HepG2 (cell line): ENCODE measurements around the gene CTDNEP1. TPM values are rescaled to one million over a fixed set of nuclear protein-coding genes. Genes with fewer than 3 reads are reported as not detected.

ENCODE experiments used
- ARNT2 ChIP-seq: sonication (generic); formaldehyde crosslinking; IDR thresholded peaks from 2 replicates; pipeline ENCODE4 v1.8.0; 2022; ENCODE audit warnings: mild to moderate bottlenecking, low read depth, missing genetic modification reagents, moderate library complexity
- GATA4 ChIP-seq: sonication (generic); IDR thresholded peaks from 2 replicates; pipeline ENCODE4 v1.6.1; 2016; ENCODE audit warnings: antibody characterized with exemption, low read depth, borderline replicate concordance
- IKZF4 ChIP-seq: sonication (generic); formaldehyde crosslinking; IDR thresholded peaks from 2 replicates; pipeline ENCODE4 v1.5.1; 2020; ENCODE audit warnings: borderline replicate concordance, mild to moderate bottlenecking, low read depth, missing genetic modification reagents; ENCODE audit errors: not compliant biosample characterization
- KDM5A ChIP-seq: fragments of 200-600 bp; sonication (generic); IDR thresholded peaks from 2 replicates; pipeline ENCODE4 v1.7.0; 2018; ENCODE audit warnings: antibody characterized with exemption, mild to moderate bottlenecking, low read length, borderline replicate concordance
- MTF1 ChIP-seq: sonication (generic); formaldehyde crosslinking; IDR thresholded peaks from 2 replicates; pipeline ENCODE4 v1.5.0; 2020; ENCODE audit warnings: missing genetic modification reagents
- NBN ChIP-seq: fragments of 450-650 bp; conservative IDR thresholded peaks from 2 replicates; pipeline ENCODE4 v1.6.1; 2017
- NCOA1 ChIP-seq: sonication (generic); formaldehyde crosslinking; IDR thresholded peaks from 2 replicates; pipeline ENCODE4 v1.9.0; 2021; ENCODE audit warnings: missing genetic modification reagents
- NFYC ChIP-seq: IDR thresholded peaks from 2 replicates; pipeline ENCODE4 v1.6.1; 2016; ENCODE audit warnings: missing genetic modification reagents, missing compliant biosample characterization
- POLR2G ChIP-seq: fragments of 200-400 bp; formaldehyde crosslinking; IDR thresholded peaks from 2 replicates; pipeline ENCODE4 v1.6.1; 2018; ENCODE audit warnings: mild to moderate bottlenecking, low read depth, low read length, moderate library complexity
- SMARCC2 ChIP-seq: fragments of 450-650 bp; IDR thresholded peaks from 2 replicates; pipeline ENCODE4 v1.6.1; 2017; ENCODE audit warnings: antibody characterized with exemption, mild to moderate bottlenecking
- SP4 ChIP-seq: sonication (generic); formaldehyde crosslinking; IDR thresholded peaks from 2 replicates; pipeline ENCODE4 v1.8.1; 2023; ENCODE audit warnings: mild to moderate bottlenecking, missing genetic modification reagents
- TRIM24 ChIP-seq: sonication (generic); formaldehyde crosslinking; IDR thresholded peaks from 2 replicates; pipeline ENCODE4 v1.8.0; 2022; ENCODE audit warnings: mild to moderate bottlenecking, missing genetic modification reagents
- U2AF2 ChIP-seq: fragments of 200-400 bp; formaldehyde crosslinking; IDR thresholded peaks from 2 replicates; pipeline ENCODE4 v1.6.1; 2017; ENCODE audit warnings: low read depth, mild to moderate bottlenecking, low read length
- YEATS4 ChIP-seq: sonication (generic); formaldehyde crosslinking; IDR thresholded peaks from 2 replicates; pipeline ENCODE4 v1.4.0; 2020; ENCODE audit warnings: missing genetic modification reagents, borderline replicate concordance
- ZBTB3 ChIP-seq: sonication (generic); formaldehyde crosslinking; IDR thresholded peaks from 2 replicates; pipeline ENCODE4 v1.4.0; 2020; ENCODE audit warnings: low read depth, mild to moderate bottlenecking, moderate library complexity, missing genetic modification reagents, borderline replicate concordance
- ZNF20 ChIP-seq: sonication (generic); formaldehyde crosslinking; IDR thresholded peaks from 2 replicates; pipeline ENCODE4 v1.4.0; 2020; ENCODE audit warnings: mild to moderate bottlenecking, moderate library complexity, missing genetic modification reagents
- ZNF264 ChIP-seq: sonication (generic); formaldehyde crosslinking; IDR thresholded peaks from 2 replicates; pipeline ENCODE4 v1.4.0; 2020; ENCODE audit warnings: missing genetic modification reagents
- ZNF335 ChIP-seq: sonication (generic); formaldehyde crosslinking; IDR thresholded peaks from 2 replicates; pipeline ENCODE4 v1.4.0; 2020; ENCODE audit warnings: missing genetic modification reagents
- ZNF496 ChIP-seq: sonication (generic); formaldehyde crosslinking; IDR thresholded peaks from 2 replicates; pipeline ENCODE4 v1.8.1; 2023; ENCODE audit warnings: mild to moderate bottlenecking, moderate library complexity, missing genetic modification reagents; ENCODE audit not compliant: insufficient replicate concordance
- ZNF556 ChIP-seq: sonication (generic); formaldehyde crosslinking; IDR thresholded peaks from 2 replicates; pipeline ENCODE4 v1.4.0; 2020; ENCODE audit warnings: mild to moderate bottlenecking, missing genetic modification reagents, borderline replicate concordance
- ZNF816 ChIP-seq: sonication (generic); formaldehyde crosslinking; IDR thresholded peaks from 2 replicates; pipeline ENCODE4 v1.8.0; 2022; ENCODE audit warnings: missing genetic modification reagents, mild to moderate bottlenecking, borderline replicate concordance
- polyA plus RNA-seq, 8 experiments: library from polyadenylated mRNA; depleted of rRNA in 3 of 8; stranded (reverse) in 7 of 8; unstranded in 1 of 8; fragments of >200 nt; fragmentation: Illumina TruSeq in 4 of 8; extraction: Trizol in 4 of 8; gene quantifications; 2 replicates each; pipeline versions ENCODE4 v1.2.1 to v1.2.3, GENCODE V29; 2011 to 2016; ENCODE audit warnings: low read depth in 4 of 8, missing spikeins in 1 of 8, mixed read lengths in 1 of 8; ENCODE audit not compliant: insufficient read depth in 1 of 8
- total RNA-seq, 5 experiments: library from RNA; depleted of rRNA; stranded (reverse); fragments of >200 nt; fragmentation: Illumina TruSeq; extraction: Trizol; gene quantifications; 2 replicates each; pipeline ENCODE4 v1.2.3, GENCODE V29; 2016; ENCODE audit warnings: low read depth in 1 of 5
- TF ChIP-seq, protein P1 (sequence below): IDR thresholded peaks from 2 replicates; pipeline ENCODE4 v1.6.1; 2016; ENCODE audit warnings: missing compliant biosample characterization, missing genetic modification reagents, borderline replicate concordance
- TF ChIP-seq, protein P2 (sequence below): sonication (generic); formaldehyde crosslinking; IDR thresholded peaks from 2 replicates; pipeline ENCODE4 v1.5.0; 2020; ENCODE audit warnings: missing genetic modification reagents
- TF ChIP-seq, protein P3 (sequence below): sonication (generic); formaldehyde crosslinking; IDR thresholded peaks from 2 replicates; pipeline ENCODE4 v1.5.0; 2020; ENCODE audit warnings: mild to moderate bottlenecking, missing genetic modification reagents, borderline replicate concordance
- TF ChIP-seq, protein P4 (sequence below): sonication (generic); formaldehyde crosslinking; IDR thresholded peaks from 2 replicates; pipeline ENCODE4 v1.4.0; 2020; ENCODE audit warnings: missing genetic modification reagents

The CTDNEP1 gene
- total and polyA plus RNA-seq, 2 of the 13 experiments (the other 11 are each of a cell fraction or from before 2014, with no cell fraction given) = 19.8 to 118 TPM

DNA sequence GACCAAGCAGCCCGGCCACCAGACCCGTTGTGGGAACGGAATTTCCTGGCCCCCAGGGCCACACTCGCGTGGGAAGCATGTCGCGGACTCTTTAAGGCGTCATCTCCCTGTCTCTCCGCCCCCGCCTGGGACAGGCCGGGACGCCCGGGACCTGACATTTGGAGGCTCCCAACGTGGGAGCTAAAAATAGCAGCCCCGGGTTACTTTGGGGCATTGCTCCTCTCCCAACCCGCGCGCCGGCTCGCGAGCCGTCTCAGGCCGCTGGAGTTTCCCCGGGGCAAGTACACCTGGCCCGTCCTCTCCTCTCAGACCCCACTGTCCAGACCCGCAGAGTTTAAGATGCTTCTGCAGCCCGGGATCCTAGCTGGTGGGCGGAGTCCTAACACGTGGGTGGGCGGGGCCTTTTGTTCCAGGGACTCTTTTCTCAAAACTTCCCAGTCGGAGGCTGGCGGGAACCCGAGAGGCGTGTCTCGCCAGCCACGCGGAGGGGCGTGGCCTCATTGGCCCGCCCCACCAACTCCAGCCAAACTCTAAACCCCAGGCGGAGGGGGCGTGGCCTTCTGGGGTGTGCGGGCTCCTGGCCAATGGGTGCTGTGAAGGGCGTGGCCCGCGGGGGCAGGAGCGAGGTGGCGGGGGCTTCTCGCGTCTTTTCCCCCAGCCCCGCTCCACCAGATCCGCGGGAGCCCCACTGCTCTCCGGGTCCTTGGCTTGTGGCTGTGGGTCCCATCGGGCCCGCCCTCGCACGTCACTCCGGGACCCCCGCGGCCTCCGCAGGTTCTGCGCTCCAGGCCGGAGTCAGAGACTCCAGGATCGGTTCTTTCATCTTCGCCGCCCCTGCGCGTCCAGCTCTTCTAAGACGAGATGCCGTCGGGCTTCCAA lies 29.8 kb upstream of the CTDNEP1 start, which contains the start of gene SLC2A4 (continued):
- TF ChIP-seq, protein P1, sequence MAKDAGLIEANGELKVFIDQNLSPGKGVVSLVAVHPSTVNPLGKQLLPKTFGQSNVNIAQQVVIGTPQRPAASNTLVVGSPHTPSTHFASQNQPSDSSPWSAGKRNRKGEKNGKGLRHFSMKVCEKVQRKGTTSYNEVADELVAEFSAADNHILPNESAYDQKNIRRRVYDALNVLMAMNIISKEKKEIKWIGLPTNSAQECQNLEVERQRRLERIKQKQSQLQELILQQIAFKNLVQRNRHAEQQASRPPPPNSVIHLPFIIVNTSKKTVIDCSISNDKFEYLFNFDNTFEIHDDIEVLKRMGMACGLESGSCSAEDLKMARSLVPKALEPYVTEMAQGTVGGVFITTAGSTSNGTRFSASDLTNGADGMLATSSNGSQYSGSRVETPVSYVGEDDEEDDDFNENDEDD = peak; percentile 79; the same call in 1 of the 2 replicates
- no peak for TF ChIP-seq ZNF556 (CRISPR knock-in tag)
- peak; percentile 68 for TF ChIP-seq NFYC (CRISPR knock-in tag)
- TF ChIP-seq YEATS4 = no peak; the same call in 1 of the 2 replicates
- no peak for TF ChIP-seq ARNT2 (CRISPR knock-in tag)
- no peak for TF ChIP-seq ZNF816
- 0 out of 2 replicates have a peak, but pooled peaks have one; percentile 51 for TF ChIP-seq ZBTB3 (CRISPR knock-in tag)
- TF ChIP-seq ZNF496 (CRISPR knock-in tag) = no peak
- TF ChIP-seq ZNF20 (CRISPR knock-in tag) = no peak
- TF ChIP-seq SMARCC2 = no peak
- TF ChIP-seq GATA4 = no peak
- TF ChIP-seq, protein P2, sequence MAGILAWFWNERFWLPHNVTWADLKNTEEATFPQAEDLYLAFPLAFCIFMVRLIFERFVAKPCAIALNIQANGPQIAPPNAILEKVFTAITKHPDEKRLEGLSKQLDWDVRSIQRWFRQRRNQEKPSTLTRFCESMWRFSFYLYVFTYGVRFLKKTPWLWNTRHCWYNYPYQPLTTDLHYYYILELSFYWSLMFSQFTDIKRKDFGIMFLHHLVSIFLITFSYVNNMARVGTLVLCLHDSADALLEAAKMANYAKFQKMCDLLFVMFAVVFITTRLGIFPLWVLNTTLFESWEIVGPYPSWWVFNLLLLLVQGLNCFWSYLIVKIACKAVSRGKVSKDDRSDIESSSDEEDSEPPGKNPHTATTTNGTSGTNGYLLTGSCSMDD (CRISPR knock-in tag) = no peak
- peak; percentile 95 for TF ChIP-seq SP4 (CRISPR knock-in tag)
- 0 out of 2 replicates have a peak, but pooled peaks have one; percentile 28 for TF ChIP-seq POLR2G
- no peak for TF ChIP-seq ZNF335
- no peak for TF ChIP-seq U2AF2
- no peak for TF ChIP-seq NCOA1 (CRISPR knock-in tag)
- no peak for TF ChIP-seq TRIM24 (CRISPR knock-in tag)
- TF ChIP-seq MTF1 (CRISPR knock-in tag) = no peak
- TF ChIP-seq, protein P3, sequence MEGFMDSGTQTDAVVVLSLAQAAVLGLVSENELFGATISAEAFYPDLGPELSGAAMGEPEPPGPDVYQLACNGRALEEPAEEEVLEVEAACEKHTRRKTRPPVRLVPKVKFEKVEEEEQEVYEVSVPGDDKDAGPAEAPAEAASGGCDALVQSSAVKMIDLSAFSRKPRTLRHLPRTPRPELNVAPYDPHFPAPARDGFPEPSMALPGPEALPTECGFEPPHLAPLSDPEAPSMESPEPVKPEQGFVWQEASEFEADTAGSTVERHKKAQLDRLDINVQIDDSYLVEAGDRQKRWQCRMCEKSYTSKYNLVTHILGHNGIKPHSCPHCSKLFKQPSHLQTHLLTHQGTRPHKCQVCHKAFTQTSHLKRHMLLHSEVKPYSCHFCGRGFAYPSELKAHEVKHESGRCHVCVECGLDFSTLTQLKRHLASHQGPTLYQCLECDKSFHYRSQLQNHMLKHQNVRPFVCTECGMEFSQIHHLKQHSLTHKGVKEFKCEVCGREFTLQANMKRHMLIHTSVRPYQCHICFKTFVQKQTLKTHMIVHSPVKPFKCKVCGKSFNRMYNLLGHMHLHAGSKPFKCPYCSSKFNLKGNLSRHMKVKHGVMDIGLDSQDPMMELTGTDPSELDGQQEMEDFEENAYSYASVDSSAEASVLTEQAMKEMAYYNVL = no peak
- no peak for TF ChIP-seq ZNF264 (CRISPR knock-in tag)
- no peak for TF ChIP-seq IKZF4 (CRISPR knock-in tag)
- TF ChIP-seq NBN = no peak
- peak; percentile 45; the same call in 1 of the 2 replicates for TF ChIP-seq KDM5A
- TF ChIP-seq, protein P4, sequence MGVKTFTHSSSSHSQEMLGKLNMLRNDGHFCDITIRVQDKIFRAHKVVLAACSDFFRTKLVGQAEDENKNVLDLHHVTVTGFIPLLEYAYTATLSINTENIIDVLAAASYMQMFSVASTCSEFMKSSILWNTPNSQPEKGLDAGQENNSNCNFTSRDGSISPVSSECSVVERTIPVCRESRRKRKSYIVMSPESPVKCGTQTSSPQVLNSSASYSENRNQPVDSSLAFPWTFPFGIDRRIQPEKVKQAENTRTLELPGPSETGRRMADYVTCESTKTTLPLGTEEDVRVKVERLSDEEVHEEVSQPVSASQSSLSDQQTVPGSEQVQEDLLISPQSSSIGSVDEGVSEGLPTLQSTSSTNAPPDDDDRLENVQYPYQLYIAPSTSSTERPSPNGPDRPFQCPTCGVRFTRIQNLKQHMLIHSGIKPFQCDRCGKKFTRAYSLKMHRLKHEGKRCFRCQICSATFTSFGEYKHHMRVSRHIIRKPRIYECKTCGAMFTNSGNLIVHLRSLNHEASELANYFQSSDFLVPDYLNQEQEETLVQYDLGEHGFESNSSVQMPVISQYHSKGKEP (CRISPR knock-in tag) = no peak
